ENCODE data around the gene AKAP13.

DNA sequence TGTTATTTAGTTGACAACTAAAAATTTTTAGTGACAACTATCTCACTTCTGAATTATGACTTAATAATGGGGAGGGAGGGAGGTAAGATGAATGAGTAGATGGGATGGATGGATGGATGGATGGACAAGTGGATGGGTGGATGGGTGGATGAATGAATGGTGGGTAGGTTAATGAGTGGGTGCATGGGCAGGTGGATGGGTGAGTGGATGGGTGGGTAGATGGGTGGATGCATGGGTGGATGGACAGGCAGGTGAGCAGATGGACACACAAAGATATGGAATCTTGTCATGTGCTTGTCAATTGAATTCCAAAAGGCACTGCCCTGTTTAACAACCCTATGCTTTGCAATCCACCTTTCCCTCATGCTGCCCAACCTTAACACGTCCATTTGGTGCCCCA lies 372.9 kb downstream of the AKAP13 start:
- TF ChIP-seq YY1 (IDR thresholded peaks at IDR 0.05; ENCODE audit: low read depth) (no peak), RAD21 (IDR thresholded peaks at IDR 0.05; ENCODE audit: low read depth) (no peak), ZBTB7A (IDR thresholded peaks at IDR 0.05; ENCODE audit: low read depth) (no peak), TEAD4 (IDR thresholded peaks at IDR 0.05) (no peak), USF1 (IDR thresholded peaks at IDR 0.05) (no peak), TAF1 (IDR thresholded peaks at IDR 0.05; ENCODE audit: low read depth) (no peak), EP300 (IDR thresholded peaks at IDR 0.05; ENCODE audit: borderline replicate concordance) (no peak)
- TF ChIP-seq, protein P1, sequence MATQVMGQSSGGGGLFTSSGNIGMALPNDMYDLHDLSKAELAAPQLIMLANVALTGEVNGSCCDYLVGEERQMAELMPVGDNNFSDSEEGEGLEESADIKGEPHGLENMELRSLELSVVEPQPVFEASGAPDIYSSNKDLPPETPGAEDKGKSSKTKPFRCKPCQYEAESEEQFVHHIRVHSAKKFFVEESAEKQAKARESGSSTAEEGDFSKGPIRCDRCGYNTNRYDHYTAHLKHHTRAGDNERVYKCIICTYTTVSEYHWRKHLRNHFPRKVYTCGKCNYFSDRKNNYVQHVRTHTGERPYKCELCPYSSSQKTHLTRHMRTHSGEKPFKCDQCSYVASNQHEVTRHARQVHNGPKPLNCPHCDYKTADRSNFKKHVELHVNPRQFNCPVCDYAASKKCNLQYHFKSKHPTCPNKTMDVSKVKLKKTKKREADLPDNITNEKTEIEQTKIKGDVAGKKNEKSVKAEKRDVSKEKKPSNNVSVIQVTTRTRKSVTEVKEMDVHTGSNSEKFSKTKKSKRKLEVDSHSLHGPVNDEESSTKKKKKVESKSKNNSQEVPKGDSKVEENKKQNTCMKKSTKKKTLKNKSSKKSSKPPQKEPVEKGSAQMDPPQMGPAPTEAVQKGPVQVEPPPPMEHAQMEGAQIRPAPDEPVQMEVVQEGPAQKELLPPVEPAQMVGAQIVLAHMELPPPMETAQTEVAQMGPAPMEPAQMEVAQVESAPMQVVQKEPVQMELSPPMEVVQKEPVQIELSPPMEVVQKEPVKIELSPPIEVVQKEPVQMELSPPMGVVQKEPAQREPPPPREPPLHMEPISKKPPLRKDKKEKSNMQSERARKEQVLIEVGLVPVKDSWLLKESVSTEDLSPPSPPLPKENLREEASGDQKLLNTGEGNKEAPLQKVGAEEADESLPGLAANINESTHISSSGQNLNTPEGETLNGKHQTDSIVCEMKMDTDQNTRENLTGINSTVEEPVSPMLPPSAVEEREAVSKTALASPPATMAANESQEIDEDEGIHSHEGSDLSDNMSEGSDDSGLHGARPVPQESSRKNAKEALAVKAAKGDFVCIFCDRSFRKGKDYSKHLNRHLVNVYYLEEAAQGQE (IDR thresholded peaks at IDR 0.05; ENCODE audit: low read depth) = no peak
- TF ChIP-seq, protein P2, sequence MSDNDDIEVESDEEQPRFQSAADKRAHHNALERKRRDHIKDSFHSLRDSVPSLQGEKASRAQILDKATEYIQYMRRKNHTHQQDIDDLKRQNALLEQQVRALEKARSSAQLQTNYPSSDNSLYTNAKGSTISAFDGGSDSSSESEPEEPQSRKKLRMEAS (IDR thresholded peaks at IDR 0.05) = no peak
